Activated naive CD4-positive, alpha-beta T cell treated with anti-CD3 and anti-CD28 coated beads for 36 hours (primary cell): Measurements from ENCODE around the gene CEACAM8. TPM values are rescaled to one million over a fixed set of nuclear protein-coding genes. Genes with fewer than 3 reads are reported as not detected.
"Not testable (repeated sequence)": the region's sequence is repeated elsewhere in the genome, so short reads cannot be mapped to it uniquely, and the experiment has no call there.

Experiments
- CTCF ChIA-PET: fragments of 350-600 bp; sonication (Branson Sonifier 250); formaldehyde crosslinking; loops from one replicate; lab custom pipeline; 2021; ENCODE audit warnings: antibody characterized with exemption; lab: Charles Lee
- DNase-seq: peaks from one replicate; pipeline ENCODE4 v3.0.0-alpha.2; 2020
- H3K27ac Mint-ChIP-seq: one replicate; pipeline ENCODE4 v1.8.0; 2021; ENCODE audit warnings: mild to moderate bottlenecking, mixed read lengths
- H3K27me3 Mint-ChIP-seq: one replicate; pipeline ENCODE4 v1.8.0; 2021; ENCODE audit warnings: low read depth, mixed read lengths
- H3K36me3 Mint-ChIP-seq: one replicate; pipeline ENCODE4 v1.8.0; 2021; ENCODE audit warnings: low read depth, mixed read lengths
- H3K4me1 Mint-ChIP-seq: one replicate; pipeline ENCODE4 v1.8.0; 2021; ENCODE audit warnings: low read depth, mixed read lengths
- H3K4me3 Mint-ChIP-seq: one replicate; pipeline ENCODE4 v1.8.0; 2021; ENCODE audit warnings: mild to moderate bottlenecking, moderate library complexity, mixed read lengths
- H3K9me3 Mint-ChIP-seq: one replicate; pipeline ENCODE4 v1.8.0; 2021; ENCODE audit warnings: mixed read lengths
- intact Hi-C: fragments of 100-400 bp; cut with micrococcal nuclease; formaldehyde crosslinking; loops from one replicate; pipeline ENCODE4 v1.15.1; 2023
- total RNA-seq, 2 experiments: library from RNA; stranded (reverse); gene quantifications; one replicate each; pipeline ENCODE4 v1.2.3, GENCODE V29; 2021

Gene CEACAM8
- total RNA-seq, 2 experiments from 2014 or later, result not detected

DNA sequence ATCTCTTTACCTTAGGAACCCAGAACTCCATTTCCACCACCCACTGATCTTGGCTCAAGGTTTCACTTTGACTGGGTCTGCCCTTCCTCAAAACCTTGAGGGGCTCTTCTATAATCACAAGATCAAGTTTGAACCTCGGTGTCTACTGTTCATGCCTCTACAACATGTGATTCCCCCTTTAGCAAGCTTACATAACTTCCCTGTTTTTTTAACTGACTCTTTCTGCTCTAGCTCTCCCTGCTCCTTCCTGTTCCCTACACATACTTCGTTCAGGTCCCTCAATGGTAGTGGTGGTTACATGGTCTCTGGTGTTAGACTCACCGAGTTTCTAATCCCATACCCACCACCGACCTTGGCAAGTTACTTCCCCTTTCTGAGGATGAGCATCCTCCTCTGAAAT, 26.7 kb downstream of the CEACAM8 start:
- Mint-ChIP-seq H3K4me1 (no peaks in the 10 kb centered on the region), H3K27ac (no peak overlapping the region), H3K27me3 (peaks cover 2% of the 10 kb centered on the region), H3K36me3 (no peaks in the 10 kb centered on the region), H3K9me3 (no peaks in the 10 kb centered on the region), H3K4me3 (no peak overlapping the region)
- intact Hi-C loops, result no loop called here
- CTCF ChIA-PET, result interaction anchor here (2.4 kb wide), 1 partner anchor 29 kb away, joined by 21 read pairs; no protein-coding TSS in a partner anchor
- DNase-seq, result no peak

DNA sequence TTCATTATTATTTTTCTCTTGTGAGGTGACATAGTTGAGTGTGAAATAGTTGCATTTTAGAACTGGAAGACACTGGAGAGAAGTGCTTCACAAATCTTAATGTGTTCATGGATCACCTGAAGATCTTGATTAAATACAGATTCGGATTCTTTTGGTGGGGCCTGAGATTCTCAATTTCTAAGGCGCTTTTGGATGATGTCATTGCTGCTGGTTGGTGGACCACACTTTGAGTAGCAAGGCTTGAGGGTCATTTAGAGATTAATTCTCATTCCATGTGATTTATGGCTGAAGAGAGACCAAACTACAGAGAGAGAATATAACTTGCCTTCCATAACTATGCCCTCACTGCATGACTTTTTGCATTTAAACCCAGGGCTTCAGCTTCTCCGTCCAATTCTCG, 27.2 kb downstream of the CEACAM8 start:
- no peak for DNase-seq
- Mint-ChIP-seq H3K27me3 (peaks cover 2% of the 10 kb centered on the region), H3K36me3 (no peaks in the 10 kb centered on the region), H3K9me3 (no peaks in the 10 kb centered on the region), H3K4me3 (no peak overlapping the region), H3K4me1 (no peaks in the 10 kb centered on the region), H3K27ac (no peak overlapping the region)
- intact Hi-C loops, result loop anchor here (1.0 to 2.0 kb wide), 2 partner anchors 29 to 117 kb away; no protein-coding TSS in a partner anchor
- CTCF ChIA-PET, result interaction anchor here (1.3 to 2.7 kb wide), 4 partner anchors 16 to 118 kb away, joined by 4 to 21 read pairs (median 7); no protein-coding TSS in a partner anchor

DNA sequence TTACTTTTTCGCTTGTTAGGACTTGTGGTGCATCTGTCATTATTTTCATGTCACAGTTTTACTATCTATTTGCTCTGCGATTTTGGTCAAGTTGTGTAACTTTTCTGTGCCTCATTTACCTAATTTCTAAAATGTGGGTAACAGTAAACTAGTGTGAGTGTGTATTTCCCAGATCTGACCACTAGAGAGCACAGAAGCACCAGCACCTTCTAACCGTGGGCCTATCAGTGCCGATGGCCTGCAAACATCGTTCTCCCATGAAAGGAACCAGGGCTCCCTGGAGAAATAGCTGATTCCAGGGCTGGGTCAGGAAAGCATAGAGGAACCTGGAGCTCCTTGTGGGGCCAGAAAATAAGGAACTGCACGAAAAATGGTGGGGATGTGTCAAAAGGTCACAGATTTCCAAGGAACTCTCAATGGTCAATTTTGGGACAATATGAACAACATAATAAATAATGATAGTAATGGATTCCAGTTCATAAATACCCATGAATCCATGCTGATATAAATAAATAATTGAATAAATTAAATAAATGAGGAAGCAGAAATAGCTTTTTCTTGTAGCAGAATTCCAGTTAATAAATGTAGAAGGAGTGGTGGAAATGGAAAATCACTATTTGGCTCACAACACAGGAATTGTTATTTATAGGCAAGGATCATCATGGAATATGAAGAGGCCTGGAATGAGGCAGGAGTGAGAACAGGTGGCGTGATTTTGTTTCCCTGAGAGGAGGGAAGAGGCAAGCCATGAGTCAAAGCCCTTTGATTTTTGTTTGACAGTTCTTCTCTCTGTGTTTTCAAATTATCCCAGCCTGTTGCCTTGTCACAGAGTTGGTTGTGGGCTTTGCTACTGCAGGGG, 31.1 kb downstream of the CEACAM8 start:
- peak; percentile 34 for DNase-seq
- Mint-ChIP-seq H3K9me3 (no peaks in the 10 kb centered on the region), H3K4me1 (no peaks in the 10 kb centered on the region), H3K27me3 (peaks cover 5% of the 10 kb centered on the region), H3K4me3 (no peak overlapping the region), H3K36me3 (no peaks in the 10 kb centered on the region), H3K27ac (no peak overlapping the region)
- CTCF ChIA-PET, result interaction anchor here (0.8 to 2.9 kb wide), 7 partner anchors 18 to 122 kb away, joined by 3 to 25 read pairs (median 4); no protein-coding TSS in a partner anchor
- intact Hi-C loops, result loop anchor here (1.0 kb wide), 1 partner anchor 113 kb away; no protein-coding TSS in a partner anchor

DNA sequence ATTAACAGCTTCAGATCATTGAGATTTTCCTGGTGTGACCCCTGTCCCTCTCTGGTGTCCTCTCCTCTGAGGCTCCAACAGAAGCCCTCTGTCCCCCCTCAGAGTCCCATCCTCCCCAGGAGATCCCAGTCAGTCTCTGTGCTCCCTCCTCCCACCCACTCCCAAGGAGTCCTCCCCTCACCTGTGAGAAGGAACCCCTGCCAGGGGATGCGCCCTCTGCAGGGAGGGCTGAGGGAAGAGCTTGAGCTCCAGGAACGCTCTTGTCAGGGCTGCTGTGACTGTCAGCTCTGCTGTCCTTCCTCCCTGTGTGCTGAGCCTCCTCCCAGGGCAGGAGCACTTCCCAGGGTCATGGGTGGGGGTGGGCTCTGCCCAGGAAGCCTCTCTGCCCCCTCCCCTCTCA, 33.2 kb downstream of the CEACAM8 start:
- no peaks in the 10 kb centered on the region for H3K36me3 Mint-ChIP-seq
- intact Hi-C loops, result no loop called here
- H3K4me3 Mint-ChIP-seq, result no peak overlapping the region
- H3K27ac Mint-ChIP-seq, result no peak overlapping the region
- H3K9me3 Mint-ChIP-seq, result no peaks in the 10 kb centered on the region
- H3K27me3 Mint-ChIP-seq, result peaks cover 10% of the 10 kb centered on the region
- DNase-seq, result no peak
- no peaks in the 10 kb centered on the region for H3K4me1 Mint-ChIP-seq
- CTCF ChIA-PET, result interaction anchor here (0.5 to 1.2 kb wide), 3 partner anchors 41 to 117 kb away, joined by 3 to 5 read pairs (median 3); no protein-coding TSS in a partner anchor

DNA sequence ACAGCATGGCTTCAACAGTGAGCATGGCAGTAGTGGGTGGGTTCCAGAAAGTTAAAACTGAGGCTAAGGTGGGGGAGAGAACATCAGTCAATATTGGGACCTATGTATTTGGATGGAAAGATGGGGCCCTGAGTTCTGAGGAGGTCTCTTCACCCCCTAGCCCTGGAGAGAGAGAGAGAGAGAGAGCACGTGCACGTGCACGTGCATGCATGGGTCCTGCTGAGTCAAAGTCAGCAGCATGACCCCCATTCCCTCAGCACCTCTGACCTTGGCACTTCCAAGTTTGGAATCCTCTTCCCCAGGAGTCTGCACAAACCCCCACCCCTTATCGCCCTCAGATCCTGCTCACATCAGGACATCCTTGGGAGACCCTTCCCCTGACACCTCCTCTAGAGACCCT, 34.0 kb downstream of the CEACAM8 start:
- no peak overlapping the region for H3K4me3 Mint-ChIP-seq
- H3K36me3 Mint-ChIP-seq, result no peaks in the 10 kb centered on the region
- CTCF ChIA-PET, result interaction anchor here (0.8 kb wide), 1 partner anchor 116 kb away, joined by 3 read pairs; no protein-coding TSS in a partner anchor
- intact Hi-C loops, result no loop called here
- no peak overlapping the region for H3K27ac Mint-ChIP-seq
- H3K27me3 Mint-ChIP-seq, result peaks cover 12% of the 10 kb centered on the region
- no peaks in the 10 kb centered on the region for H3K4me1 Mint-ChIP-seq
- DNase-seq, result no peak
- no peaks in the 10 kb centered on the region for H3K9me3 Mint-ChIP-seq

DNA sequence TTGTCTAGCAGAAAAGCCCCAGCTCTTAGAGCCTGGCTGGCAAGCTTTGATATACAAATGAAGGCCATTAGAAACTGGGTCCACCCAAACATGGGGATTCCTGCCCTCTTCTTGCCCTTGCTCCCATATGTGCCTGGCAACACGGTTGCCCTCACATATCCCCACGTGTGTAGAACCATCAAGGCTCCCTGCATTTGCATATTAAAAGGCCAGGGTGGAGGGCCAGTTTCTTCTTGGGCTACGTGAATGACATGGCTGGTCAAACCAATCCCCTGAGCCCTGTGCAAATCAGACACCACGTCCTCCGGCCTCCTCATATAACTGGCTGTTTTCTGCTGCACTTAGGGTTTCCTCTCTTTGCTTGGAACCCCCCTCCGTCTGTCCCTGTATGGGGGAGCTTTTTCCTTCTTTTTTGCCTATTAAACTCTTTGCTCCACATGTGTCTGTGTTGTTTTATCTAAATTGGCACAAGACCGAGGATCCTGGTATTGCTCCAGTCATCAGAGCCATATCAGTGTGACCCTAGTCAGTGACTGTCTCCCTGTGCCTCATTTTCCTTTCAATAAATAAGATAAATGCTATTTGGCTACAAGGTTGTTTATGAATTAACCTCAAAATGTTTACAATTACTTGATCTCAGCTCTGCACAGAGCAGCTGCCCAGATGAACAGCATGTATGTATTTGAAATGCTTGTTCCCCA, 36.1 kb downstream of the CEACAM8 start:
- Mint-ChIP-seq H3K4me1 (no peaks in the 10 kb centered on the region), H3K27me3 (peaks cover 12% of the 10 kb centered on the region), H3K27ac (no peak overlapping the region), H3K9me3 (no peaks in the 10 kb centered on the region), H3K36me3 (no peaks in the 10 kb centered on the region), H3K4me3 (no peak overlapping the region)
- CTCF ChIA-PET, result interaction anchor here (0.7 to 1.9 kb wide), 2 partner anchors 38 to 141 kb away, joined by 3 to 5 read pairs; no protein-coding TSS in a partner anchor
- intact Hi-C loops, result no loop called here
- no peak for DNase-seq

DNA sequence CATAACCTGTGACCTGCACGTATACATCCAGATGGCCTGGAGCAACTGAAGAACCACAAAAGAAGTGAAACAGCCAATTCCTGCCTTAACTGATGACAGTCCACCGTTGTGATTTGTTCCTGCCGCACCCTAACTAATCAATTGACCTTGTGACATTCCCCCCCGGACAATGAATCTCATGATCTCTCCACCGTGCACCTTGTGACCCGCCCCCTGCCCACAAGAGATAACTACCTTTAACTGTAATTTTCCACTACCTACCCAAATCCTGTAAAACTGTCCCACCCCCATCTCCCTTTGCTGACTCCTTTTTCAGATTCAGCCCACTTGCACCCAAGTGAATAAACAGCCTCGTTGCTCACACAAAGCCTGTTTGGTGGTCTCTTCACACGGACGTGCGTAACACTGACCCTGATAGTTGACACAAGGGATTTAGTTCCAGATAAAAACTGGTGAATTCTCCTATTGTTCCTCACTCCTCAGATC, 37.3 kb downstream of the CEACAM8 start:
- H3K36me3 Mint-ChIP-seq, H3K4me3 Mint-ChIP-seq, intact Hi-C loops, H3K27me3 Mint-ChIP-seq, CTCF ChIA-PET, H3K9me3 Mint-ChIP-seq, H3K4me1 Mint-ChIP-seq, H3K27ac Mint-ChIP-seq, DNase-seq: not testable (repeated sequence)

DNA sequence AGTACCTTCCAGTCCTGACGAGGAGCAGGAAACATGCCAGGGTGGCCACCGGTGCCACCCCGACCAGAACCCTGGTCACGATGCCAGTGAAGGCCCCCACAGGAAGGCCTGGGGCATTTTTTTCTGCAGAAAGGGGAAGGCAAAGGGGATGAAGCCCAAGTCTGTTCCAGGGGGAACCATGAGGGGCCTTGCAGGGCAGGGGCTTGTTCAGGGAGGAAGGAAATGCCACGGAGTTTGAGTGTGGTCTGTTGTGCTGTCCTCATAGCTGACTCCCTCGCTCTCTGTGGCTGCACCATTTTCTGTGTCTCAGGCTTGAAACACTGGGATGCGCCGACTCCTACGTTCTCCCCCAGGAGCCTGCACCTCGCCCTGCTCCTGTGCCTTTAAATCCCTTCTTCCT, 38.9 kb downstream of the CEACAM8 start:
- Mint-ChIP-seq H3K27ac (no peak overlapping the region), H3K9me3 (no peaks in the 10 kb centered on the region), H3K4me1 (no peaks in the 10 kb centered on the region), H3K27me3 (peaks cover 7% of the 10 kb centered on the region), H3K4me3 (no peak overlapping the region), H3K36me3 (no peaks in the 10 kb centered on the region)
- intact Hi-C loops, result no loop called here
- CTCF ChIA-PET, result interaction anchor here (1.2 kb wide), 1 partner anchor 11 kb away, joined by 3 read pairs; no protein-coding TSS in a partner anchor
- DNase-seq, result no peak

DNA sequence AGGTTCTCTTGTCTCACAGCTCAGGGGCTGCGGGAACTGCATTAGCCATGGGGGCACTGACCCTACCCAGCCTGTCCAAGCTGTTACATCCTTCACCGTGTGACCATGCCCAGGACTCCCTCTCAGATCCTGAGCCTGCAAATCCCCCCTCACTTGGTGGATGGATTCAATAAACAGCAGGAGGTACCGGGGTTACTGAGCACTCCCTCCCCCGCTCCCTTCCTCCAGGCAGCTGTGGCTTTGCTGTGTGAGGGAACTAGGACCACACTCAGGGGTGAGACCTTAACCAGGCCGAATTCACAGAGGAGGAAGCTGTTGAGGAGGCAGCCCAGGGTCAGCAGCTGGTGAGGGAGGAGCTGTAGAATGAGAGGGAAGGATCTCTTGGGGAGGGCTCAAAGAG, 39.4 kb downstream of the CEACAM8 start:
- no peak overlapping the region for H3K27ac Mint-ChIP-seq
- no peaks in the 10 kb centered on the region for H3K36me3 Mint-ChIP-seq
- no peak overlapping the region for H3K4me3 Mint-ChIP-seq
- no peaks in the 10 kb centered on the region for H3K9me3 Mint-ChIP-seq
- no peaks in the 10 kb centered on the region for H3K4me1 Mint-ChIP-seq
- CTCF ChIA-PET, result interaction anchor here (1.2 kb wide), 1 partner anchor 11 kb away, joined by 3 read pairs; no protein-coding TSS in a partner anchor
- DNase-seq, result no peak
- H3K27me3 Mint-ChIP-seq, result peaks cover 7% of the 10 kb centered on the region
- intact Hi-C loops, result no loop called here

DNA sequence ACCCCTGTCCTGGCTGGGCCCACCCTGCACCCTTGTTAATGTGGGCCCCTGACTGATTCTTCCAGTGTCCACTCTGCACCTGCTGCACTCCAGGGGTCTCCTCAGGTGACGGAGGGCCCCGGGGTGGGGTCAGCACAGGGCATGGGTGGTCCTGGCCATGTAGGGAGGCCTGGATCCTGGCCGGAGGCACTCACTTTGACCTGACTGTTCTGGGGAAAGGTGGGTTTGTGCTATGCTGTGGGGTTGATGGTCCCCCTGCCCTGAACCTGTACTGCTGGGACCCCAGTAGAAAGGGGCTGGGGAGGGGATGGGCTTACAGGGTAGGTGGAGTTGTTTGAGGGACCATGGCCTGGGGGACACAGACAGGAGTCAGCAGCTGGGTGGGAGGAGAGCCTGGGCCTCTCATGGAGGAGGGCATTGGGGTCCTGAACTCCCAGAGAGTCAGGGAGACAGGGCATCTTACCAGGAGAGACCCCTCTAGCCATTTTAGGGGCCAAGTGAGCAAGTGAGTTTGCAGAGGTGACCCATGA, 40.6 kb downstream of the CEACAM8 start:
- Mint-ChIP-seq H3K27ac (no peak overlapping the region), H3K4me1 (no peaks in the 10 kb centered on the region), H3K27me3 (peaks cover 7% of the 10 kb centered on the region), H3K36me3 (no peaks in the 10 kb centered on the region), H3K9me3 (peaks cover 4% of the 10 kb centered on the region), H3K4me3 (no peak overlapping the region)
- CTCF ChIA-PET, result no interaction called here
- intact Hi-C loops, result no loop called here
- DNase-seq, result no peak

DNA sequence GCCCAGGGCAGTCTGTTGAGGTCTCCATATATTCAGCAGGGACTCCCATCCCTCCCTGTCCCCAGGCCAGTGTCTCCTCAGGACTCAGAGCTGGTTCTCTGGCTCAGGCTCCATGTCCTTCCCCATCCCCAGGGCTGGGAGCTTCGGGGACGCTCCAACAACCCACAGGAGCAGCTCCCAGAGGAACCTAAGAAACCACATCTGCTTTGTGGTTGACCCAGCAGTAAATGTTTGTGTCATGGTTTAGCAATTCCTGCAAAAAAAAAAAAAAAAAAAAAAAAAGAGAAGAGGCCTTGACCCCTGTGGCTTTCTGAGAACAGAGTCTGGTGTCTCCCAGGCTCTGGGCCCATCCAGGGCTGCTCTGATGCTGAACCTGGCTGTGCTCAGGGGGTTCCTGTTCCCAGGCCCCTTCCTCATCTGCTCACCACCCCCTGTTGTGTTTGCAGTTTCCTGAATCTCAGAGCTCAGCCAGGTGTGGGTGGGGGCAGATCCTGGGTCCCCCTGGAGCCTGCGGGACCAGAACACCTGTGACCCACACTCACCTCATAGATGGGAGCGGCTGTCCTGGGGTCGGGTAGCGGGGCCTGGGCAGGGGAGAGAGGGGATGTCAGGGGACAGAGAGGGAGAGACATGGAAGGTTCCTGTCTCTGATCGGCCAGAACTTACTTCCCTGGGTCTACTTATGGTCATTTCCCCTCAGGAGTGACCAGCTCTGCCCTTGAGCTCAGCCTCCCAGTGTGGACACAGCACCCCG, 41.3 kb downstream of the CEACAM8 start:
- intact Hi-C loops, result no loop called here
- Mint-ChIP-seq H3K4me1 (no peaks in the 10 kb centered on the region), H3K9me3 (peaks cover 6% of the 10 kb centered on the region), H3K36me3 (no peaks in the 10 kb centered on the region), H3K4me3 (no peak overlapping the region), H3K27ac (no peak overlapping the region), H3K27me3 (peaks cover 7% of the 10 kb centered on the region)
- DNase-seq, result no peak
- CTCF ChIA-PET, result no interaction called here
